Activated naive CD8-positive, alpha-beta T cell treated with anti-CD3 and anti-CD28 coated beads, Interleukin-2, amount 10 ng/mL, durations not matched to agents 7 days and 5 days (primary cell): ENCODE data around the gene PALM3. TPM values are rescaled to one million over a fixed set of nuclear protein-coding genes. Genes with fewer than 3 reads are reported as not detected.
"Not testable (repeated sequence)": the region's sequence is repeated elsewhere in the genome, so short reads cannot be mapped to it uniquely, and the experiment has no call there.

Experiments
- ATAC-seq: fragments of 150-1000 bp; cut with Tn5 transposase; one replicate; pipeline ENCODE4 v1.10.0; 2021; ENCODE audit warnings: low read depth, moderate library complexity
- POLR2A ChIA-PET: fragments of 350-600 bp; sonication (Branson Sonifier 250); formaldehyde crosslinking; loops from one replicate; lab custom pipeline; 2021; ENCODE audit warnings: antibody characterized with exemption; lab: Charles Lee
- DNase-seq: peaks from one replicate; pipeline ENCODE4 v3.0.0; 2021
- H3K27ac Mint-ChIP-seq: one replicate; pipeline ENCODE4 v1.8.0; 2022; ENCODE audit warnings: mild to moderate bottlenecking, mixed read lengths
- H3K27me3 Mint-ChIP-seq: one replicate; pipeline ENCODE4 v1.8.0; 2022; ENCODE audit warnings: mild to moderate bottlenecking, moderate library complexity, mixed read lengths
- H3K36me3 Mint-ChIP-seq: one replicate; pipeline ENCODE4 v1.8.0; 2021; ENCODE audit warnings: mild to moderate bottlenecking, mixed read lengths
- H3K4me1 Mint-ChIP-seq: one replicate; pipeline ENCODE4 v1.8.0; 2021; ENCODE audit warnings: mixed read lengths
- H3K4me3 Mint-ChIP-seq: one replicate; pipeline ENCODE4 v1.8.0; 2022; ENCODE audit warnings: mild to moderate bottlenecking, moderate library complexity, mixed read lengths
- H3K9me3 Mint-ChIP-seq: one replicate; pipeline ENCODE4 v1.8.0; 2021; ENCODE audit warnings: mixed read lengths
- total RNA-seq, 2 experiments: library from RNA; stranded (reverse); gene quantifications; one replicate each; pipeline ENCODE4 v1.2.3, GENCODE V29; 2021

PALM3 gene
- total RNA-seq, 2 experiments from 2014 or later = not detected

DNA sequence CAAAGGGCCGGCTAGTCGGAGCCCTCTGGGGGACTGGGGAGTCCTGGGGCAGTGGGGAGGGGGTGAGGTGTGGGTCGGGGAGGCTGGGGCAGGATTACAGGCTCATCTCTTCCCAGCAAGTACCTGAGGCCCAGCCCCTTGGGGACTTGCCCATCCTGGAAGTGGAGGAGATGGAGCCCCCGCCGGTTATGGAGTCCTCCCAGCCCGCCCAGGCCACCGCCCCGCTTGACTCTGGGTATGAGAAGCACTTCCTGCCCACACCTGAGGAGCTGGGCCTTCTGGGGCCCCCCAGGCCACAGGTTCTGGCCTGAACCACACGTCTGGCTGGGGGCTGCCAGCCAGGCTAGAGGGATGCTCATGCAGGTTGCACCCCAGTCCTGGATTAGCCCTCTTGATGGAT lies 9.9 kb downstream of the PALM3 start:
- Mint-ChIP-seq H3K4me3 (no peak overlapping the region), H3K9me3 (no peaks in the 10 kb centered on the region), H3K36me3 (peaks cover 29% of the 10 kb centered on the region), H3K4me1 (peaks cover 2% of the 10 kb centered on the region), H3K27ac (no peak overlapping the region), H3K27me3 (peaks cover 2% of the 10 kb centered on the region)
- DNase-seq (no peak), ATAC-seq (no peak)
- POLR2A ChIA-PET = interaction anchor here (0.6 to 0.8 kb wide), 2 partner anchors 127 to 190 kb away, joined by 3 to 4 read pairs; no protein-coding TSS in a partner anchor

GRCh38 chr19:14050961-14051360 lies 10.9 kb downstream of the PALM3 start:
- H3K4me1 Mint-ChIP-seq, POLR2A ChIA-PET, H3K27me3 Mint-ChIP-seq, ATAC-seq, H3K4me3 Mint-ChIP-seq, H3K27ac Mint-ChIP-seq, H3K9me3 Mint-ChIP-seq, DNase-seq: not testable (repeated sequence)
- peaks cover 33% of the 10 kb centered on the region for H3K36me3 Mint-ChIP-seq

- Mint-ChIP-seq H3K9me3 (no peaks in the 10 kb centered on the region), H3K4me1 (peaks cover 2% of the 10 kb centered on the region), H3K4me3 (no peak overlapping the region), H3K36me3 (peaks cover 33% of the 10 kb centered on the region), H3K27me3 (no peaks in the 10 kb centered on the region), H3K27ac (no peak overlapping the region)
- no peak for DNase-seq
- POLR2A ChIA-PET = no interaction called here
- no peak for ATAC-seq
Observed at GRCh38 chr19:14050512-14050911, 11.4 kb downstream of the PALM3 start.

DNA sequence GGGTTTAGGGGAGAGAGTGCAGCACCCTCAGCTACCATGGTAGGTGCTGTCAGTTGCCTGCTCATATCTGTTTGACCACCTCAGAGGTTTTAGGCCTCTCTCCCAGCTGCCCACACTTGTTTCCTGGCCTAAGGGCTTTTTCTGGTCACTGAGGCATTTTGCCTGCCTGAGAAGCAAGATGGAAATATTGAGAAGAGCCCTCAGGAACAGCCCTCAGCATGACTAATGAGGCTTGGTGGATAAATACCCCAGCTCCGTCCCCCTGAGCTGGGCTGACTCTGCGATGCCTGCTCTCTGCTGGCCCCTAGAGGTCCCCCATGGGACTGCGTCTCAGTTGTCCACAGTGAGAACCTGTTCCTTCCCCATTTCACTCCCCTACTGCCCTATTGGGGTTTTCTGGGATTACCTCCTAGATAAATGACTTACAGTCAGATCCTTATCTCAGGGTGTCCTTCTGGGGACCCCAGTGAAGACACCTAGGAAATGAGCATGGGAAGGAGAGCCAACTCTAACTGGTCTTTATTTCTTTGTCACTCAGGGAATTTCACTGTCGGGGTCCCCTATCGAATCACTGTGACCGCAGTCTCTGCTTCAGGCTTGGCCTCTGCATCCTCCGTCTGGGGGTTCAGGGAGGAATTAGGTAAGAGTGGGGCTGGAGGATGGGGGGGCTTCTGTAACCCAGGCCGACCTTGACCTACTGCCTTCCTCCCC lies 13.3 kb downstream of the PALM3 start:
- peak; percentile 56 for ATAC-seq

GRCh38 chr19:14047866-14048265 lies 14.0 kb downstream of the PALM3 start:
- not testable (repeated sequence) for H3K9me3 Mint-ChIP-seq, H3K27me3 Mint-ChIP-seq, ATAC-seq, DNase-seq, H3K4me3 Mint-ChIP-seq, H3K27ac Mint-ChIP-seq, H3K4me1 Mint-ChIP-seq
- POLR2A ChIA-PET = interaction anchor here (0.7 to 2.2 kb wide), 5 partner anchors 9 to 166 kb away, joined by 3 to 7 read pairs (median 4); partner anchors contain the start of gene DCAF15
- H3K36me3 Mint-ChIP-seq = peaks cover 30% of the 10 kb centered on the region

More for the DNA sequence above, 13.3 kb downstream of the PALM3 start:
- H3K4me1 Mint-ChIP-seq = no peaks in the 10 kb centered on the region
- DNase-seq = peak; percentile 83
- no peak overlapping the region for H3K4me3 Mint-ChIP-seq
- H3K27ac Mint-ChIP-seq = no peak overlapping the region
- no peaks in the 10 kb centered on the region for H3K27me3 Mint-ChIP-seq
- H3K36me3 Mint-ChIP-seq = peaks cover 28% of the 10 kb centered on the region
- no peaks in the 10 kb centered on the region for H3K9me3 Mint-ChIP-seq
- POLR2A ChIA-PET = interaction anchor here (0.8 to 2.2 kb wide), 3 partner anchors 9 to 167 kb away, joined by 3 to 6 read pairs (median 4); no protein-coding TSS in a partner anchor

DNA sequence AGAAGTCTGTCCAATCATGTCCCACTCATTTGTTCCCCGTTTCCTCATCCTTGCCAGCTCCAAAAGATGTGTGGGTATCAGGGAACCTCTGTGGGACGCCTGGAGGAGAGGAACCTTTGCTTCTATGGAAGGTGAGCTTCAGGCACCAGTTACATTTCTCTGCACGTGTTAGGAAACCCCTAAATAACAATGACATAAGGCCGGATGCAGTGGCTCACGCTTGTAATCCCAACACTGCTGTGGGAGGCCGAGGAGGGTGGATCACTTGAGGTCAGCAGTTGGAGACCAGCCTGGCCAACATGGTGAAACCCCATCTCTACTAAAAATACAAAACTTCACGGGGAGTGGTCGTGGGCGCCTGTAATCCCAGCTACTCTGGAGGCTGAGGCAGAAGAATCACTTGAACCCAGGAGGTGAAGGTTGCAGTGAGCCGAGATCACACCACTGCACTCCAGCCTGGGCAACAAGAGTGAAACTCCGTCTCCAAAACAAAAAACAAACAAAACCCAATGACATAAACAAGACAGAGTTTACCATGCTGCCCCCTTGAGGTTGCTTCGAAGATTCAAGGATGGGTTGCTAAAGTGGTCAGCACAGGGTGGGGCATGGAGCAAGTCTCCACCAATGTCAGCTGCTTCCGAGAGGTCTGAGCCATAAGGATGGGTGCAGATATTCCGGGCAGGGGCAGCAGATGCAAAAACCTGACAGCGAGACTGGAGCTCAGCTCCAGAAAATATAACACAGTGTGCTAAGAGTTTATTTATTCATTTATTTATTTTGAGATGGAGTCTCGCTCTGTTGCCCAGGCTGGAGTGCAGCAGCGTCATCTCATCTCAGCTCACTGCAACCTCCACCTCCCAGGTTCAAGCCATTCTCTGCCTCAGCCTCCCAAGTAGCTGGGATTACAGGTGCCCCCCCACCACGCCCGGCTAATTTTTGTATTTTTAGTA lies 18.9 kb downstream of the PALM3 start:
- not testable (repeated sequence) for DNase-seq, H3K9me3 Mint-ChIP-seq, H3K4me3 Mint-ChIP-seq, H3K4me1 Mint-ChIP-seq, H3K27me3 Mint-ChIP-seq
- peaks cover 17% of the 10 kb centered on the region for H3K36me3 Mint-ChIP-seq
- H3K27ac Mint-ChIP-seq = peak overlapping the region; percentile 69
- POLR2A ChIA-PET = interaction anchor here (0.7 kb wide), 1 partner anchor 94 kb away, joined by 3 read pairs; the partner anchor contains the start of gene ASF1B
- ATAC-seq = peak; percentile 52

GRCh38 chr19:14039181-14039580 lies 22.7 kb downstream of the PALM3 start:
- Mint-ChIP-seq H3K9me3 (no peaks in the 10 kb centered on the region), H3K27me3 (no peaks in the 10 kb centered on the region), H3K4me1 (peaks cover 5% of the 10 kb centered on the region), H3K36me3 (peaks cover 20% of the 10 kb centered on the region), H3K4me3 (no peak overlapping the region), H3K27ac (peak overlapping the region; percentile 38)
- no peak for ATAC-seq
- POLR2A ChIA-PET = interaction anchor here (1.2 kb wide), 1 partner anchor 28 kb away, joined by 3 read pairs; no protein-coding TSS in a partner anchor
- no peak for DNase-seq

- no peak for DNase-seq
- H3K4me3 Mint-ChIP-seq = no peak overlapping the region
- no peak for ATAC-seq
- POLR2A ChIA-PET = interaction anchor here (1.3 kb wide), 1 partner anchor 55 kb away, joined by 5 read pairs; no protein-coding TSS in a partner anchor
- peaks cover 17% of the 10 kb centered on the region for H3K4me1 Mint-ChIP-seq
- H3K9me3 Mint-ChIP-seq = no peaks in the 10 kb centered on the region
- H3K36me3 Mint-ChIP-seq = peaks cover 18% of the 10 kb centered on the region
- H3K27ac Mint-ChIP-seq = no peak overlapping the region
- no peaks in the 10 kb centered on the region for H3K27me3 Mint-ChIP-seq
Observed at GRCh38 chr19:14035706-14036105, 26.2 kb downstream of the PALM3 start.

DNA sequence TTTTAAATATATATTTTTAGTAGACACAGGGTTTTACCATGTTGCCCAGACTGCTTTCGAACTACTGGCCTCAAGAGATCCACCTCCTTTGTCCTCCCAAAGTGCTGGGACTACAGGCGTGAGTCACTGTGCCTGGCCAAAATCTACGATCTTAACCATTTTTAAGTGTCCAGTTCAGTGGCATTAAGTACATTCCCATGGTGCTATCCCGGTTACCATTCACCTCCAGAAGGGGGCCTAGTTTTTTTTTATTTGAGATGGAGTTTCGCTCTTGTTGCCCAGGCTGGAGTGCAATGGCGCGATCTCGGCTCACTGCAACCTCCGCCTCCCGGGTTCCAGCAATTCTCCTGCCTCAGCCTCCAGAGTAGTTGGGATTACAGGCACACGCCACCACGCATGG lies 26.7 kb downstream of the PALM3 start:
- H3K27me3 Mint-ChIP-seq, ATAC-seq, H3K4me3 Mint-ChIP-seq, H3K27ac Mint-ChIP-seq, H3K9me3 Mint-ChIP-seq, DNase-seq: not testable (repeated sequence)
- POLR2A ChIA-PET = interaction anchor here (0.5 to 0.7 kb wide), 2 partner anchors 137 to 142 kb away, joined by 3 read pairs; no protein-coding TSS in a partner anchor
- Mint-ChIP-seq H3K36me3 (peaks cover 18% of the 10 kb centered on the region), H3K4me1 (peaks cover 17% of the 10 kb centered on the region)

- Mint-ChIP-seq H3K9me3 (no peaks in the 10 kb centered on the region), H3K4me3 (peak overlapping the region; percentile 42), H3K36me3 (peaks cover 18% of the 10 kb centered on the region), H3K4me1 (peaks cover 15% of the 10 kb centered on the region), H3K27me3 (no peaks in the 10 kb centered on the region), H3K27ac (peak overlapping the region; percentile 56)
- ATAC-seq = no peak
- POLR2A ChIA-PET = interaction anchor here (1.2 to 3.3 kb wide), 2 partner anchors 27 to 47 kb away, joined by 3 to 43 read pairs; no protein-coding TSS in a partner anchor
- no peak for DNase-seq
Observed at GRCh38 chr19:14033946-14034345, 27.9 kb downstream of the PALM3 start.

GRCh38 chr19:14031719-14032480 lies 30.0 kb downstream of the PALM3 start, which contains the start of gene IL27RA:
Gene IL27RA, plus strand, starts transcription at chr19:14031762. Its CDS starts 111 bp downstream, at chr19:14031873.
- POLR2A ChIA-PET = interaction anchor here (0.8 to 3.3 kb wide), 24 partner anchors 10 to 151 kb away, joined by 3 to 43 read pairs (median 6); partner anchors contain the start of genes DCAF15, MISP3 and RFX1
- Mint-ChIP-seq H3K27ac (peak within 1 kb of the TSS; percentile 97), H3K27me3 (peaks cover 4% of the 10 kb centered on the region), H3K36me3 (peaks cover 11% of the 10 kb centered on the region), H3K4me1 (peaks cover 15% of the 10 kb centered on the region), H3K4me3 (peak within 1 kb of the TSS; percentile 97), H3K9me3 (no peaks in the 10 kb centered on the region)
- peak; percentile 85 for ATAC-seq
- peak; percentile 85 for DNase-seq
